IMR-90 (cell line): ENCODE measurements around the gene PRKCH.

Source experiments
- BHLHE40 ChIP-seq: fragments of 150-350 bp; IDR thresholded peaks from 2 replicates; pipeline ENCODE4 v1.6.1; 2016; ENCODE audit warnings: mild to moderate bottlenecking, low read depth, low read length
- CEBPB ChIP-seq: IDR thresholded peaks from 2 replicates; pipeline ENCODE4 v1.6.1; 2012; ENCODE audit warnings: low read depth, low read length, improper control_type of control experiment
- CHD1 ChIP-seq: IDR thresholded peaks from 2 replicates; pipeline ENCODE4 v1.6.1; 2012; ENCODE audit warnings: low read depth, low read length, improper control_type of control experiment
- CTCF ChIP-seq: conservative IDR thresholded peaks from 2 replicates; pipeline ENCODE4 v1.5.1; 2012; ENCODE audit warnings: mild to moderate bottlenecking, low read depth, low read length, improper control_type of control experiment
- ELK1 ChIP-seq: fragments of 150-350 bp; IDR thresholded peaks from 2 replicates; pipeline ENCODE4 v1.6.1; 2016; ENCODE audit warnings: low read depth, mild to moderate bottlenecking, low read length, moderate library complexity, borderline replicate concordance
- FOS ChIP-seq: fragments of 150-350 bp; IDR thresholded peaks from 2 replicates; pipeline ENCODE4 v1.6.1; 2016; ENCODE audit warnings: low read depth, low read length
- MAFK ChIP-seq: IDR thresholded peaks from 2 replicates; pipeline ENCODE4 v1.6.1; 2012; ENCODE audit warnings: low read depth, low read length, improper control_type of control experiment
- MXI1 ChIP-seq: IDR thresholded peaks from 2 replicates; pipeline ENCODE4 v1.6.1; 2012; ENCODE audit warnings: low read depth, mild to moderate bottlenecking, low read length, moderate library complexity, borderline replicate concordance
- POLR2A ChIP-seq: IDR thresholded peaks from 2 replicates; pipeline ENCODE4 v1.6.1; 2012; ENCODE audit warnings: mild to moderate bottlenecking, low read depth, low read length
- RAD21 ChIP-seq: IDR thresholded peaks from 2 replicates; pipeline ENCODE4 v1.6.1; 2012; ENCODE audit warnings: low read length, improper control_type of control experiment
- RCOR1 ChIP-seq: IDR thresholded peaks from 2 replicates; pipeline ENCODE4 v1.6.1; 2012; ENCODE audit warnings: mild to moderate bottlenecking, low read length, improper control_type of control experiment; ENCODE audit not compliant: insufficient replicate concordance
- RFX5 ChIP-seq: IDR thresholded peaks from 2 replicates; pipeline ENCODE4 v1.8.0; 2012; ENCODE audit warnings: low read depth, mild to moderate bottlenecking, low read length, moderate library complexity
- TF ChIP-seq, protein P1 (sequence below): fragments of 150-350 bp; IDR thresholded peaks from 2 replicates; pipeline ENCODE4 v1.6.1; 2017; ENCODE audit warnings: mild to moderate bottlenecking, antibody characterized with exemption, low read length, low read depth

DNA sequence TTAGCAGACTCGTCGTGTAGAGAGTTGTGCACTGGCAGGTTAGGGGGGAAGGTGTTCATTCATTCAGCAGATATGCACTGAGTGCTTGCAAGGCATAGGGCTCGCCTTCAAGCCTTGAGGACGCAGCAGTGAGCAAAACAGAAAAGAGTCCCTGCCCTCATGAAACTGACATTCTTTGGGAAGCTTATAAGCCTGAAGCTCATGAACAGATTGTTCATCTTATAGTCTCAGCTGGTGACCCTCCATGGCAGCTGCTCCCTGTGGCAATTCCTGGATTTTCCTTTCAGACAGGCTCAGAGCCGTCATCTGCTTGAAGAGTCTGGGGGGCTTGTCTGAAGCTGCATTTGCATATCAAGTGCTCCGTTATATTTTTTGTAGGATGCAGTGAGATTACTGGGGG, 148.4 kb downstream of the PRKCH start:
- TF ChIP-seq CTCF (no peak), CHD1 (no peak), RAD21 (no peak), RCOR1 (no peak), MAFK (no peak), POLR2A (no peak), RFX5 (no peak), CEBPB (no peak), ELK1 (no peak), BHLHE40 (no peak), MXI1 (no peak), FOS (no peak)
- TF ChIP-seq, protein P1, sequence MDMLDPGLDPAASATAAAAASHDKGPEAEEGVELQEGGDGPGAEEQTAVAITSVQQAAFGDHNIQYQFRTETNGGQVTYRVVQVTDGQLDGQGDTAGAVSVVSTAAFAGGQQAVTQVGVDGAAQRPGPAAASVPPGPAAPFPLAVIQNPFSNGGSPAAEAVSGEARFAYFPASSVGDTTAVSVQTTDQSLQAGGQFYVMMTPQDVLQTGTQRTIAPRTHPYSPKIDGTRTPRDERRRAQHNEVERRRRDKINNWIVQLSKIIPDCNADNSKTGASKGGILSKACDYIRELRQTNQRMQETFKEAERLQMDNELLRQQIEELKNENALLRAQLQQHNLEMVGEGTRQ: no peak
